ENCODE measurements around the gene POLK.
"Not testable (repeated sequence)": the region's sequence is repeated elsewhere in the genome, so short reads cannot be mapped to it uniquely, and the experiment has no call there.

DNA sequence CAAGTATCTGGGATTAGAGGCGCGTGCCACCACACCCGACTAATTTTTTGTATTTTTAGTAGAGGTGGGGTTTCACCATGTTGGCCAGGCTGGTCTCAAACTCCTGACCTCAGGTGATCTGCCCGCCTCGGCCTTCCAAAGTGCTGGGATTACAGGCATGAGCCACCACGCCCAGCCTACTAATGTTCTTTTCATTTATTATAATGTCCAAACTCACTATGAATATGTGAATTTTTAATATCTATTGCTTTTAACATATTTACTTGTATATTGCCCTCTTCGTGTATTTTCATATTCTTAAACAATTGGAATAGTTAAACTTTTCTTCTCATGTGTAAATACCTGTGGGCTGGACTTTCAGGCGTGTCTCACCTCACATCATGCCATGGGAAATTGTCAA lies 66.6 kb downstream of the POLK start:
- TF ChIP-seq, protein P1, sequence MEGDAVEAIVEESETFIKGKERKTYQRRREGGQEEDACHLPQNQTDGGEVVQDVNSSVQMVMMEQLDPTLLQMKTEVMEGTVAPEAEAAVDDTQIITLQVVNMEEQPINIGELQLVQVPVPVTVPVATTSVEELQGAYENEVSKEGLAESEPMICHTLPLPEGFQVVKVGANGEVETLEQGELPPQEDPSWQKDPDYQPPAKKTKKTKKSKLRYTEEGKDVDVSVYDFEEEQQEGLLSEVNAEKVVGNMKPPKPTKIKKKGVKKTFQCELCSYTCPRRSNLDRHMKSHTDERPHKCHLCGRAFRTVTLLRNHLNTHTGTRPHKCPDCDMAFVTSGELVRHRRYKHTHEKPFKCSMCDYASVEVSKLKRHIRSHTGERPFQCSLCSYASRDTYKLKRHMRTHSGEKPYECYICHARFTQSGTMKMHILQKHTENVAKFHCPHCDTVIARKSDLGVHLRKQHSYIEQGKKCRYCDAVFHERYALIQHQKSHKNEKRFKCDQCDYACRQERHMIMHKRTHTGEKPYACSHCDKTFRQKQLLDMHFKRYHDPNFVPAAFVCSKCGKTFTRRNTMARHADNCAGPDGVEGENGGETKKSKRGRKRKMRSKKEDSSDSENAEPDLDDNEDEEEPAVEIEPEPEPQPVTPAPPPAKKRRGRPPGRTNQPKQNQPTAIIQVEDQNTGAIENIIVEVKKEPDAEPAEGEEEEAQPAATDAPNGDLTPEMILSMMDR (conservative IDR thresholded peaks at IDR 0.05; ENCODE audit: low read length) = not testable (repeated sequence)
- TF ChIP-seq EZH2phosphoT487 (IDR thresholded peaks at IDR 0.05; ENCODE audit: borderline replicate concordance) = not testable (repeated sequence)
